ENCODE data around the gene DIP2B. TPM values are rescaled to one million over a fixed set of nuclear protein-coding genes. Genes with fewer than 3 reads are reported as not detected.

DIP2B gene
- total RNA-seq, 1 experiment from 2014 or later = 20.0 TPM

DNA sequence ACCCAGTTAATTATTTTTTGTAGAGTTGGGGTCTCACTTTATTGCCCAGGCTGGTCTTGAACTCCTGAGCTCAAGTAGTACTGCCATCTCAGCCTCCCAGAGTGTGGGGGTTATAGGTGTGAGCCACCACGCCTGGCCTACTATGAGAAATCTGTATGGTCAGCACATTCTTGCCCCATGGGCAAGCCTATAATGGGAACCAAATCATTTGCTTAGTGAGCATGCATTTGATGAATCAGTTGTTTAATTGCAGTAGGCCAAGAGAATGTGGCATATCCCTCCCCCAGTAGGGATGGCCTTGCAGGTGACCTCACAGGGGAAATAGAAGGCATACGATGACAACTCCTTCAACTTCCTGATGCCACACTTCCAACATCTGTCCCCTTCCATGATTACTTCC is 122.7 kb downstream of the DIP2B start:
- Histone ChIP-seq H3K56ac (ENCODE audit: insufficient read length, low read depth, low read length) (no peak overlapping the region), H2AK5ac (ENCODE audit: insufficient read length, low read length) (no peak overlapping the region), H2BK120ac (ENCODE audit: low read depth, low read length, poor library complexity, severe bottlenecking) (no peak overlapping the region), H3K4me2 (ENCODE audit: insufficient read depth, insufficient read length, low read length) (no peak overlapping the region), H4K91ac (ENCODE audit: insufficient read length, low read depth, low read length) (no peak overlapping the region), H3K79me2 (ENCODE audit: insufficient read depth, low read length) (no peaks in the 10 kb centered on the region), H2BK12ac (ENCODE audit: insufficient read length, low read depth, low read length) (no peak overlapping the region), H3K27ac (ENCODE audit: insufficient read length, low read depth, low read length) (no peak overlapping the region), H4K20me1 (ENCODE audit: control insufficient read depth, insufficient read depth, insufficient read length) (no peaks in the 10 kb centered on the region), H4K8ac (replicated peaks; ENCODE audit: insufficient read length, low read depth, low read length) (no peak overlapping the region), H3T11ph (ENCODE audit: low read length) (no peak overlapping the region), H2BK5ac (ENCODE audit: insufficient read length, low read length) (no peak overlapping the region), H2BK20ac (ENCODE audit: low read depth, low read length, poor library complexity, severe bottlenecking) (no peak overlapping the region), H4K5ac (ENCODE audit: insufficient read length, low read depth, low read length) (no peak overlapping the region), H3K79me1 (ENCODE audit: insufficient read depth, low read depth, low read length, poor library complexity, severe bottlenecking) (no peaks in the 10 kb centered on the region), H3K9ac (ENCODE audit: extremely low read depth, insufficient read length, low read length) (no peak overlapping the region), H3K9me3 (ENCODE audit: control insufficient read depth, low read depth, low read length) (no peaks in the 10 kb centered on the region), H3K23ac (ENCODE audit: insufficient read length, low read depth, low read length) (no peak overlapping the region), H2BK15ac (ENCODE audit: low read depth, low read length) (no peak overlapping the region), H2AFZ (ENCODE audit: low read length) (no peak overlapping the region), H3K4ac (ENCODE audit: low read depth, low read length) (no peak overlapping the region), H3K14ac (ENCODE audit: insufficient read depth, low read length) (no peak overlapping the region), H3K18ac (ENCODE audit: insufficient read length, low read depth, low read length) (no peak overlapping the region), H3K23me2 (ENCODE audit: insufficient read length, low read depth, low read length, poor library complexity, severe bottlenecking) (no peaks in the 10 kb centered on the region), H3K4me1 (ENCODE audit: insufficient read depth, low read length) (peaks cover 6% of the 10 kb centered on the region; the same call in 1 of the 2 replicates), H3K27me3 (ENCODE audit: insufficient read depth, low read length) (no peaks in the 10 kb centered on the region)
- no CpG with 5 or more reads among the region's 2 CpGs for WGBS (ENCODE audit: extremely low coverage, insufficient read length, low lambda C conversion rate)
- Mint-ChIP-seq H3K4me3 (no peak overlapping the region), H3K36me3 (ENCODE audit: insufficient read depth in 1 of 3, low read depth in 3 of 3) (peaks cover 8 to 16% (median 11%) of the 10 kb centered on the region in 3 experiments; a peak in 6 of 7 replicates), H3K9me3 (no peaks in the 10 kb centered on the region), H3K27me3 (ENCODE audit: low read depth) (no peaks in the 10 kb centered on the region), H3K4me1 (peaks cover 17 to 18% of the 10 kb centered on the region in 2 experiments), H3K27ac (peak overlapping the region in 2 of 3 experiments; percentile 5 to 59; a peak in 4 of 7 replicates)
- TF ChIP-seq, protein P1, sequence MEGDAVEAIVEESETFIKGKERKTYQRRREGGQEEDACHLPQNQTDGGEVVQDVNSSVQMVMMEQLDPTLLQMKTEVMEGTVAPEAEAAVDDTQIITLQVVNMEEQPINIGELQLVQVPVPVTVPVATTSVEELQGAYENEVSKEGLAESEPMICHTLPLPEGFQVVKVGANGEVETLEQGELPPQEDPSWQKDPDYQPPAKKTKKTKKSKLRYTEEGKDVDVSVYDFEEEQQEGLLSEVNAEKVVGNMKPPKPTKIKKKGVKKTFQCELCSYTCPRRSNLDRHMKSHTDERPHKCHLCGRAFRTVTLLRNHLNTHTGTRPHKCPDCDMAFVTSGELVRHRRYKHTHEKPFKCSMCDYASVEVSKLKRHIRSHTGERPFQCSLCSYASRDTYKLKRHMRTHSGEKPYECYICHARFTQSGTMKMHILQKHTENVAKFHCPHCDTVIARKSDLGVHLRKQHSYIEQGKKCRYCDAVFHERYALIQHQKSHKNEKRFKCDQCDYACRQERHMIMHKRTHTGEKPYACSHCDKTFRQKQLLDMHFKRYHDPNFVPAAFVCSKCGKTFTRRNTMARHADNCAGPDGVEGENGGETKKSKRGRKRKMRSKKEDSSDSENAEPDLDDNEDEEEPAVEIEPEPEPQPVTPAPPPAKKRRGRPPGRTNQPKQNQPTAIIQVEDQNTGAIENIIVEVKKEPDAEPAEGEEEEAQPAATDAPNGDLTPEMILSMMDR (conservative IDR thresholded peaks at IDR 0.05) = no peak
- DNase-seq = no peak

Data from H9 (cell line).